AG09309 (cell line): ENCODE data around the gene MPRIP.

Experiments used
- DNase-seq: peaks from one replicate; pipeline ENCODE4 v3.0.0-alpha.2; 2010; ENCODE audit warnings: low read depth
- H3K4me3 ChIP-seq: 2 replicates; pipeline ENCODE4 v1.5.1; 2011; ENCODE audit warnings: mild to moderate bottlenecking, low read depth, low read length, moderate library complexity; ENCODE audit not compliant: control insufficient read depth
- CTCF ChIP-seq: IDR thresholded peaks from 2 replicates; pipeline ENCODE4 v1.5.1; 2011; ENCODE audit warnings: mild to moderate bottlenecking, low read depth, low read length, inconsistent platforms; ENCODE audit not compliant: insufficient read depth, control insufficient read depth; ENCODE audit errors: missing control alignments

Gene MPRIP

DNA sequence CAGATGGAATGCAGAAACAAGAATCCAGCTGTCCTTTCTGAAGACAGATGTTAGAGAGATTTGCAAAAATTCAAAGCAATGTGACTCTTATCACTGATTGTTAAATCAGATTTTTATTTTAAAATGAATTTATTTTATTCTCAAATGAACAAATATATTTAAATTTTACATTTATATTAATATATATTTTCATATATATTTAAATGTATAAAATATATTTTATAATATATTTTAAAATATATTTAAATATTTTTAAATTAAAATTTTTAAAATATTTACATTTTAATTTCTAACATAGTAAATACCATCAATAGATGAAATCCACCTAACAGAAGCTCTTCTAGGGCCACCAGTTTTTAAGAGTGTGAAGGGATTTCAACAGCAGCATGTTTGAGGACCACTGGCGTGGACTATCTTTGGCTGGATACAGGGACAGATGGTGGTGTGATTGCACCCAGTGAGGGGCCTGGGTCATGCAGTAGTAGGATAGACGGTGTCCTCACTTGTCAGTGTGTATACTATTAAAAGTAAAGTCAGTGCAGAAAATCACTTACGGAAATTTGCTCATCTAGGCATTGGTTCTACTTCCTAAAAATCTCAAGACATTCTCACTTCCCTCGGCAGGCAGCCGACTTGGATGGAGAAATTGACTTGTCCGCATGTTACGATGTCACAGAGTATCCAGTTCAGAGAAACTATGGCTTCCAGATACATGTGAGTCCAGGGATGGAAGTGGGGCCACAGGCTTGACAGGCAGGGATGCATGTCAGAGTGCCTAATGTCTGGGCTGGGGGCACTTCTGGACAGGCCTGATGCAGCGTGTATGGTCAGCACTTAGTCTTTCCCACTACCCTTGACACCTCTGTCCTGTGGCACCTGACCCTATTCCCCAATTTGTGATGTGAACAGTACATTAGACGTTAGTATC, 107.5 kb downstream of the MPRIP start:
- no peak for TF ChIP-seq CTCF
- H3K4me3 ChIP-seq = no peak overlapping the region
- DNase-seq = no peak

DNA sequence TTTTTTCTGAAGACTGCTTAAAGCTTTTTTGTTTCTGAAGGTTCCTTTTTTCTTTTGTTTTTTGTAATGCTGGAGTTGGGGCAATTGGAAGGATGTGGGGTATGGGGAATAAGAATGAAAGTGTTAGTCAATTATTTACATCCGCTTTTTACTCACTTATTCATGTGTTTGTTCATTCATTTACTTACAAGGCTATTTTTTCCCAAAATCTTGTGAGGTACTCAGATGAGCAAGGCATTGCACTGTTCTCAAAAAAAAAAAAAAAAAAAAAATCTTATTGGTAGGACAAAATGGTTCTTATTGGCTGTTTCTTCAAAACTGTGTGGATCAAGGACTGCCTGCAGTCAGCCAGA, 108.2 kb downstream of the MPRIP start:
- no peak overlapping the region for H3K4me3 ChIP-seq
- TF ChIP-seq CTCF = no peak
- no peak for DNase-seq

DNA sequence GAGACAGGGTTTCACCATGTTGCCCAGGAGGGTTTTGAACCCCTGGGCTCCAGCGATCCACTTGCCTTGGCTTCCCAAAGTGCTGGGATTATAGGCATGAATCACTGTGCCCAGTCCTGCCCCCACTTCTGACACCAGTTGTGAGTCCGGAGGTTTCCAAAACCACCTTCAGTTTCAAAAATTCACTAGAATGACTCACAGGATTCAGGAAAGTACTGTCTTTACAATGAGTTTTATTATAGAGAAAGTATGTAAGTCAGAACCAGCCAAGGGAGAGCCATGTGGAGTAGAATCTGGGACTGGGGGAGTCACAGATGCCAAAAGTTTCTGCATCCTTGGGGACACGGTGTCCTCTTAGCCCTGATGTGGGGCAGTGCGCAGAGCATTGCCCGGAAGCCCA, 108.8 kb downstream of the MPRIP start:
- no peak for TF ChIP-seq CTCF
- peak; percentile 75 for DNase-seq

GRCh38 chr17:17151541-17151940, 109.3 kb downstream of the MPRIP start:
- TF ChIP-seq CTCF = no peak
- no peak for DNase-seq

More for the DNA sequence above, 108.8 kb downstream of the MPRIP start:
- no peak overlapping the region for H3K4me3 ChIP-seq

GRCh38 chr17:17151962-17152361, 109.7 kb downstream of the MPRIP start:
- no peak for TF ChIP-seq CTCF
- no peak overlapping the region for H3K4me3 ChIP-seq
- DNase-seq = peak; percentile 88

More at GRCh38 chr17:17151541-17151940, 109.3 kb downstream of the MPRIP start:
- no peak overlapping the region for H3K4me3 ChIP-seq

DNA sequence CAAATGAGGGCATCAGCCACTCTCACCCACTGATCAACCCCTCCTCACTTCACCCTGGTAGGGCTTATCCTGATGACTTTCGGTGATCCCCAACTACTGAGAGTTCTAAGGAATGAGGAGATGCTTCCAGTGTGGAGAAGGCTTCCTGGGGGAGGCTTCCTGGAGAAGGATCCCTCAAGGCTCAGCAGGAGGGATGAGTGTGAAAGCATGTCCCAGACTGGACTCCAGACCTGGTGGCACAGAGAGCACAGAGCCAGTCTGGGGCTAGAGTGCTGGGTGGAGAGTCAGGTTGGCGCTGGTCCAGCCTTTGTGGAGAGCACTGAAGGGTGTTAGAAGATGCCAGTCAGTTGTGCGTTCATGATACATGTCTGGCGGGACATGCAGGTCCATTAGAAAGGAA, 110.1 kb downstream of the MPRIP start:
- H3K4me3 ChIP-seq = no peak overlapping the region
- no peak for DNase-seq
- TF ChIP-seq CTCF = no peak
